Activated CD4-positive, alpha-beta T cell treated with anti-CD3 and anti-CD28 coated beads, Interleukin-2, amount 50 U/mL, for 1 hour (primary cell): ENCODE measurements around the gene TMED9.
"Not testable (repeated sequence)": the region's sequence is repeated elsewhere in the genome, so short reads cannot be mapped to it uniquely, and the experiment has no call there.

Experiments used
- DNase-seq: peaks from one replicate; pipeline ENCODE4 v3.0.0-alpha.2; 2020

The TMED9 gene

GRCh38 chr5:177607115-177607451, 15.1 kb downstream of the TMED9 start:
- DNase-seq, result no peak

DNA sequence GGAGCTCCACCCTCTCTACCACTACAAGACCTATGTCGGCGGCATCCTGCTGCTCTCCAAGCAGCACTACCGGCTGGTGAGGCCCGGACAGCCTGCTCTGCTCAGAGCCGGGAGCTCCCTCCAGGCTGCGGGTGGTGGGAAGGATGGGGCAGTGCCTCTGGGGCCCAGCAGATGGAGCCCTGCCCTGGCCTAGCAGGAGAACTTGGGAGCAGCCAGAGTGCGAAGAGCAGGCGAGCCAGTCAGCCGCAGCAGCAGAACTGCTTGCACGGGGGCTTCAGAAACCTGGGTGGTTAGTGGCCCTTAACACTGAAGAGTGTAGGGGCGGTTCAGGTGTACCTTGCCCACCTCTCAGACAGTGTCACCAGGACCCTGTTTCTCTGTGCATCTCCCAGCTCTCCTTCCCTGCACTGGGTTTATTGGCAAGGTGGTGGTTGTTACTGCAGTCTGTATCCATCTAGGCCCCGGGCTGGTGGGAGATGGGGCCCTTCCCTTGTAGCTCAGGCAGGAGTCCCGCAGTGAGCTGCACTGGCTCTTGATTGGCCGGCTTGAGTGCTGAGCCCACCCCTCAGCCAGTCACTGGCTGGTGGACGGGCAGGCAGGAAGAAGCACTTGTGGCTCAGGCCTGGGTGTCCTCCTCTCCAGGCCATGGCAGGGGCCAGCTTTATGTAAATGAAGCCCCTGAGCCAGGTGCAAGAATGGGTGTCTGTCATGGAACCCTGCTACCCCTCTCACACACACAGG, 15.6 kb downstream of the TMED9 start:
- peak; percentile 59 for DNase-seq

DNA sequence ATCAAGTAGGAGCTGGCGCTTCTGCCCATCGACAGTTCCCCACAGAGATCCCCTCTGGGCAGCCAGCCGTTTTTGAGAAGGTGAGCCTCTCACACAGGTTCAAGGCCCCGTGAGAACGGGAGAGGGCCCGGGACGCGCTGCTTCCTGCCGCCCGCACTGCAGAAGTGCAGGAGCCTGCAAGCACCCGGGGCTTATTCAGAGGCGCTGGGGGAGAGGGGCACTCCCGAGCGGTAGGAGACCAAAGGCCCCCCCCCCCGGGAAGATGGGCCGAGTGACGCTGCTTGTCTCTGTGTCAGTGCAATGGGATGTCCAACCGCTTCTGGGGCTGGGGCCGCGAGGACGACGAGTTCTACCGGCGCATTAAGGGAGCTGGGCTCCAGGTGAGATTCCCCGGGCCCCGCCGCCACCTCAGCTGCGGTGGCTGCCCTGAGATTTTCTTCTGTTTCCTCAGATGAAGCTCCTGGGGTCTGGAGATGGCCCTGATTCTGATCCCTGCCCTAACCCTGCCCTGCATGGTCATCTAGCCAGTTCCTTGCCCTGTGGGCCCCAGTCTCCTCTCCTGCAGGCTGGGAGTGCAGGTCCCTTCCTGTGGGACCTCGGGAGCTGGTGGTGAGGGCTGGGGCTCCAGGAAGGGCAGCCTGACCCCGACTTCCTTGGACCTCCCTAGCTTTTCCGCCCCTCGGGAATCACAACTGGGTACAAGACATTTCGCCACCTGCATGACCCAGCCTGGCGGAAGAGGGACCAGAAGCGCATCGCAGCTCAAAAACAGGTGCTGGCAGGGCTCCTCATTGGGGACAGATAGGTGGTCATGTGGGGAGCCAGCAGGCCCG, 16.5 kb downstream of the TMED9 start:
- no peak for DNase-seq

DNA sequence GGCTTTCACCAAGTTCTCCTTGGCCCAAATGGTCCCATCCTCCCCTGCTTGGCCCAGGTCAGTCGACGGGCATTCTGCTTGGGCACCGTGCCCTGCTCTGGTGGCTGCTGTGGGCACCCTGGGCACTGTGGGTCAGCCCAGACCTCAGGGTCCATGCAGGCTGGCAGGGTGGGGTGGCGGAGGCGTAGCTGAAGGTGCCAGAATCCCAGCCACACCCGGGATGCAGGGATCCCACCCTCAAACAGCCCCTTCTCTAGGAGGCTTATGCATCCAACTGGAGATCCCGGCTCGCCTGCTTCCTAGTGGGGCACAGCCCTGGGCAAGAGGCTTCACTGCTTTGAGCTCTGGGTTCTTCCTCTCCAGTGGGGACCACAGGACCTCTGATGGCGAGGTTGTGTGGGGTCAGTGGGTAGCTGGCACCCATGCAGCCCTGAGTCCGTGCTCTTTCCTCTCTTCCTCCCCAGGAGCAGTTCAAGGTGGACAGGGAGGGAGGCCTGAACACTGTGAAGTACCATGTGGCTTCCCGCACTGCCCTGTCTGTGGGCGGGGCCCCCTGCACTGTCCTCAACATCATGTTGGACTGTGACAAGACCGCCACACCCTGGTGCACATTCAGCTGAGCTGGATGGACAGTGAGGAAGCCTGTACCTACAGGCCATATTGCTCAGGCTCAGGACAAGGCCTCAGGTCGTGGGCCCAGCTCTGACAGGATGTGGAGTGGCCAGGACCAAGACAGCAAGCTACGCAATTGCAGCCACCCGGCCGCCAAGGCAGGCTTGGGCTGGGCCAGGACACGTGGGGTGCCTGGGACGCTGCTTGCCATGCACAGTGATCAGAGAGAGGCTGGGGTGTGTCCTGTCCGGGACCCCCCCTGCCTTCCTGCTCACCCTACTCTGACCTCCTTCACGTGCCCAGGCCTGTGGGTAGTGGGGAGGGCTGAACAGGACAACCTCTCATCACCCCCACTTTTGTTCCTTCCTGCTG, 17.4 kb downstream of the TMED9 start:
- DNase-seq, result no peak

DNA sequence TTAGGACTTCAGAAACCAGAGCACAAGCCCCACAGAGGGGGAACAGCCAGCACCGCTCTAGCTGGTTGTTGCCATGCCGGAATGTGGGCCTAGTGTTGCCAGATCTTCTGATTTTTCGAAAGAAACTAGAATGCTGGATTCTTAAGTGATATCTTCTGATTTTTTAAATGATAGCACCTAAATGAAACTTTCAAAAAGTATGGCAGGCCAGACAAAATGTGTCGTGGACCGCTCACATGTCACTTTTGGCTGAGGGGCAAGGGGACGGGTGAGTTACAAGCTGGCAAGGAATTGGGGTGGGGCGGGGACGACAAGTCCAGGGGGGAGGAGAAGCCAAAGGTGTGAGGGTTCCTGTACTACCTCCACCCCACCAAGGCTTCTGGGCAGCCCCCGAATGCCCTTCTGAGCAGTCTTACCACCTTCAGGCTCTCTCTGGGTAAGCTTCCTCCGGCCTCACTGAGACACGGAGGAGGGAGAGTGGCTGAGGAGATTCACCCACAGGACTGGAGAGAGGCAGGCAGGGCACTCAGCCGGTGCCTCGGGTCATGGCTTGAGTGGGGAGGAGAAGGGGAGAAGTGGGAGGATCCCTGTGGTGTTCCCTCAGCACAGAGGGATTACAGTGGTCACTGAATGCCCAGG, 18.2 kb downstream of the TMED9 start:
- no peak for DNase-seq

DNA sequence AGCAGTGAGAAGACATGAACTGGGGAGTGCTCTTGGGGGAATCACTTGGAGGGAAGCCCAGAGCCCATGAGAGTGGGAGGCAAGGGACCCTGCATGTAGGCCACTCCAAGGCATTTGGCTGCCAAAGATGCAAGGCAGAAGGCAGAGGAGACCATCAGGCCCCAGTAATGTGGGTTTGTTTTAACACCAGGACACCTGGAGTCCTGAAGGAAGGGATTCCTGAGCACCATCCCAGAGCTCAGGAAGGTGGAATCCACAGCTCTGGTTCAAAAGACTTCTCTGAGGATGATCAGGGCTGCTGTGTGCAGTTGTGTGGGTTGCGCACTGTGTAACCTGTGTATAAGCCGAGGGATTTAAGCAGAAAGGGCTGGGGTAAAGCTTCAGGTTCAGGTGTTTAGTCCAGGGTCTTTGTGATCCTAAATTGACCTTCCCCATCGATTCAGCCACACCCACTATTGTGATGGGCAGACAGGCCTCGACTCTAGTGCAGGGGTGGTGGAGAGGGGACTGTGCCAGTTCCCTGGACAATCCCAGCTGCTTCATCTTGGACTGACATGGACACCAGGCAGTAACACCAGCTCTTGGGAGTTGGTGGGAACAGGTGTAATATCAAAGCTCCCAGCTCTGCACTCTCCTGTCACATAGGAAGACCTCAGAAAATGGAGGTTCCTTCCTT, 18.9 kb downstream of the TMED9 start:
- DNase-seq, result no peak

DNA sequence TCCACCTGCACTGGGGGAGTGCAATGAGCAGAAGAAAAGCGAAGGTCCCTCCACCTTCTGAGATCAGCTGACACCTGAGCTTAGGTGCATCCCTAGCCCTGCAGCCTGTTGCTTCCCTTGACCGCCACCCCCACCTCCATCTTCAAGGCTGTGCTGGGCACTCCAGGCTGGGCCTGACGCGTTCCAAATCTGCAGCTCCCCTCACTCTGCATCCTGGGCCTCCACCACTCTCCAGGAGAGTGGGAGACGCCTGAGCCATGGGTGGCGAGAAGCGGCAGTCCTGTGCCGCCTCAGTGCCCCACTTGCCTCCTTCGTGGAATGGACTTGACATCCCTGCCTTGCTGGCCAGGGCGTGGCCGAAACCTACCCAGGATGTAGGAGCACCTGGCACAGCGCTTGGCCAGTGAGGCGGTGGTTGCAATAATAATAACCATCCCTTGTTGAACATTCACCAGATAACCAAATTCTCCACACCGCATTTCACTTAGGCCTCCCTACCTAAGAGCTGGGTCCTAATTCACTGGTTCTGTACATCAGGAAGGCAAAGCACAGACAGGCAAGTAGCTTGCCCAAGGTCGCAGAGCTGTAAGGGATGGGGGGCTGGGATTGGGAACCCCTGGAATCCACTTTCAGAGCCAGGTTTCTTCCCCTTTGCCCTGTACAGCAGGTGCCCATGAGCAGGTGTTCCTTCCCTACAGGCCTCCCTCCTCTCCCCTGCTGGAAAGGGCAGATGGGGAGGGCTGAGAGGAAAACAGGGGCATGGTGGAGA, 19.6 kb downstream of the TMED9 start:
- no peak for DNase-seq

GRCh38 chr5:177612215-177612673, 20.2 kb downstream of the TMED9 start:
- no peak for DNase-seq

DNA sequence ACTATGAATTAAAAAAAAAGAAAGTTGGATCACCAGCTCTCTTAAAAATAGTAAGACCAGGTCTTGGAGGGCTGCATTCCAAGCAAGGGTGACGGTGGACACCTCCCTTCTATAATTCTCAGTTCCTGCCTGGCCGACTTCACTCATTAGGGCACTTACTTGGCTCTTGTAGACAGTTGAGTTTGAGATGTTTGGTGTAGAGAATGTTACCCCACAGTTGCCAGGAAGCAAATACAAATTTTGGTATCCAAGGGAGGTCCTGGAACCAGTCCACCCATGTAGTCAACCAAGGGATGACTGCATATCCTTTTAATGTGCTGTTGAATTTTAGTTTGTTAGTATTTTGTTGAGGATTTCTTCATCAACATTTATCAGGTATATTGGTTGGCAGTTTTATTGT, 28.6 kb downstream of the TMED9 start:
- no peak for DNase-seq

DNA sequence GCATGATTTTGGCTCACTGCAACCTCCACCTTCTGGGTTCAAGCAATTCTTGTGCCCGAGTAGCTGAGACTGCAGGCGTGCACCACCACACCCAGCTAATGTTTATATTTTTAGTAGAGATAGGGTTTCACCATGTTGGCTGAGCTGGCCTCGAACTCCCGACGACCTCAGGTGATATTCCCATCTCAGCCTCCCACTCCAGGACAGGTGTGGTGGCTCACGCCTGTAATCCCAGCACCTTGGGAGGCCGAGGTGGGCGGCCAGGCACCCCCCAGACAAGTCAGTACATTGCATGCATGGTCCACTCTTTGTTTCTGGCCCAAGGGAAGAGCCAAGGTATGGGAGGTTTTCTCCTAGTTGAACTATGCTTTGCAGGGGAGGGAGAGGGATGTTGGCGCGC, 32.2 kb downstream of the TMED9 start:
- DNase-seq, result not testable (repeated sequence)

DNA sequence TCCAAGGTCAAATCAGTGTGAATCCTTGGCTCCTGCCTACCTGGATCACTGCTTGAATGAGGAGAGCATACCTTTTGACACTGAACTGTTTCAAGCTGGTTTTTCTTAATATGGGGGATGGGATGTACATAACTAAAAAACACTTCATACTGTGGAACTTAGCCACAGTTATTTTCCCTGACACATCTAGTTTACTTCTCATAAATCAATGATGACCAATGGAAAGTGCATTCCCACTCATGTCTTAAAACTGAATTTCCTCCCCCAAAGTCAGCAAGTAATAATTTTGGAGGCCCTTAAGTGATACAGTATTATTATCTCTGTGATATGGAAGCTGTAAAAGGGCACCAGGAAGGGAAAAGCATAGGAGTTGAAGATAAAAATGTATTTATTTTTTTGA, 38.2 kb downstream of the TMED9 start:
- not testable (repeated sequence) for DNase-seq

GRCh38 chr5:177634912-177635311, 42.9 kb downstream of the TMED9 start:
- DNase-seq, result not testable (repeated sequence)

GRCh38 chr5:177645462-177645861, 53.5 kb downstream of the TMED9 start:
- not testable (repeated sequence) for DNase-seq
